B cell (primary cell): ENCODE results near the gene NR1H2. TPM values are rescaled to one million over a fixed set of nuclear protein-coding genes. Genes with fewer than 3 reads are reported as not detected.
A peak's percentile ranks its signal among the peaks of the same experiment; 100 is the strongest.

Experiments used
- ATAC-seq: fragments of 200-7000 bp; cut with Tn5 transposase; one replicate; pipeline ENCODE4 v1.10.0; 2021; ENCODE audit warnings: low read depth, mild to moderate bottlenecking, moderate number of reproducible peaks, moderate library complexity
- CTCF ChIA-PET: fragments of 350-600 bp; sonication (Branson Sonifier 250); formaldehyde crosslinking; loops from one replicate; lab custom pipeline; 2021; ENCODE audit warnings: antibody characterized with exemption, inconsistent platforms; lab: Charles Lee
- POLR2A ChIA-PET: fragments of 350-600 bp; sonication (Branson Sonifier 250); formaldehyde crosslinking; loops from one replicate; lab custom pipeline; 2021; ENCODE audit warnings: antibody characterized with exemption; lab: Charles Lee
- DNase-seq: peaks from one replicate; pipeline ENCODE4 v3.0.0; 2013
- H2AFZ ChIP-seq: 2 replicates; pipeline ENCODE4 v1.6.1; 2012; ENCODE audit warnings: mild to moderate bottlenecking, low read depth, low read length; ENCODE audit not compliant: insufficient read depth, poor library complexity, severe bottlenecking
- H3K27ac ChIP-seq, 2 donors: 1 replicate in 1 of 2; 2 replicates in 1 of 2; pipeline ENCODE4 v1.5.1; 2012 to 2013; ENCODE audit warnings: low read length in 2 of 2, mild to moderate bottlenecking in 2 of 2, moderate library complexity in 1 of 2
- H3K27me3 ChIP-seq, 4 experiments: fragments of 200-600 bp in 1 of 4; sonication (generic) in 1 of 4; replicated peaks in 1 of 4; 1 replicate in 2 of 4; 2 replicates in 2 of 4; pipeline versions ENCODE4 v1.6.1 to v1.7.0; 2013 to 2016; ENCODE audit warnings: low read length in 3 of 4, mild to moderate bottlenecking in 2 of 4, mixed read lengths in 1 of 4, moderate library complexity in 1 of 4; ENCODE audit not compliant: insufficient read depth in 4 of 4, control insufficient read depth in 3 of 4; ENCODE audit errors: control extremely low read depth in 1 of 4
- H3K36me3 ChIP-seq, 2 experiments: replicated peaks in 1 of 2; 1 replicate in 1 of 2; 2 replicates in 1 of 2; pipeline versions ENCODE4 v1.6.1 to v1.7.1; 2013; ENCODE audit warnings: low read length in 1 of 2; ENCODE audit not compliant: insufficient read depth in 2 of 2, control insufficient read depth in 1 of 2; ENCODE audit errors: control extremely low read depth in 1 of 2, extremely low read depth in 1 of 2
- H3K4me1 ChIP-seq, 2 donors: fragments of 200-600 bp in 1 of 2; sonication (generic) in 1 of 2; 1 replicate in 1 of 2; 2 replicates in 1 of 2; pipeline versions ENCODE4 v1.5.1 to v1.6.1; 2013 to 2017; ENCODE audit warnings: low read length in 2 of 2; ENCODE audit not compliant: control insufficient read depth in 2 of 2, insufficient read depth in 2 of 2
- H3K4me2 ChIP-seq: replicated peaks from 2 replicates; pipeline ENCODE3; 2012; ENCODE audit warnings: mild to moderate bottlenecking, low read depth, low read length; ENCODE audit not compliant: poor library complexity, severe bottlenecking
- H3K4me3 ChIP-seq, 5 experiments: fragments of 200-600 bp in 1 of 5; sonication (generic) in 1 of 5; 1 replicate in 3 of 5; 2 replicates in 2 of 5; pipeline versions ENCODE4 v1.5.1 to v1.7.0; 2011 to 2016; ENCODE audit warnings: low read length in 4 of 5, mild to moderate bottlenecking in 4 of 5, low read depth in 2 of 5, control low read depth in 1 of 5, moderate library complexity in 1 of 5; ENCODE audit not compliant: insufficient read depth in 1 of 5; ENCODE audit errors: control extremely low read depth in 1 of 5, extremely low read depth in 1 of 5
- H3K79me2 ChIP-seq: fragments of 200-600 bp; sonication (generic); one replicate; pipeline ENCODE4 v1.6.0; 2016; ENCODE audit warnings: low read length; ENCODE audit not compliant: control insufficient read depth, insufficient read depth
- H3K9ac ChIP-seq: fragments of 200-600 bp; sonication (generic); 2 replicates; pipeline ENCODE4 v1.6.1; 2017; ENCODE audit warnings: mild to moderate bottlenecking, low read length, moderate library complexity
- H3K9me3 ChIP-seq, 3 donors: one replicate each; pipeline versions ENCODE4 v1.6.1 to v1.7.1; 2013; ENCODE audit warnings: low read length in 2 of 3; ENCODE audit not compliant: control insufficient read depth in 2 of 3, insufficient read depth in 1 of 3; ENCODE audit errors: control extremely low read depth in 1 of 3
- H4K20me1 ChIP-seq: 2 replicates; pipeline ENCODE4 v1.6.0; 2012; ENCODE audit warnings: mild to moderate bottlenecking, low read length; ENCODE audit not compliant: insufficient read depth, control insufficient read depth, poor library complexity, severe bottlenecking
- H3K27ac Mint-ChIP-seq: one replicate; pipeline ENCODE4 v1.8.0; 2021; ENCODE audit warnings: mixed read lengths
- H3K27me3 Mint-ChIP-seq: one replicate; pipeline ENCODE4 v1.8.0; 2021; ENCODE audit warnings: mixed read lengths
- H3K4me1 Mint-ChIP-seq: one replicate; pipeline ENCODE4 v1.8.0; 2021; ENCODE audit warnings: mixed read lengths
- H3K4me3 Mint-ChIP-seq: one replicate; pipeline ENCODE4 v1.8.0; 2021; ENCODE audit warnings: mixed read lengths
- H3K9me3 Mint-ChIP-seq: one replicate; pipeline ENCODE4 v1.8.0; 2022; ENCODE audit warnings: mixed read lengths; ENCODE audit not compliant: insufficient read depth
- EZH2 ChIP-seq: IDR thresholded peaks from 2 replicates; pipeline ENCODE4 v1.6.1; 2012; ENCODE audit warnings: borderline replicate concordance, low read depth, mild to moderate bottlenecking, moderate library complexity, low read length; ENCODE audit not compliant: insufficient read depth, poor library complexity, severe bottlenecking
- WGBS: methylation state at CpG from one replicate; pipeline ENCODE4 v1.1.5; 2013; ENCODE audit warnings: missing lambda C conversion rate; ENCODE audit not compliant: insufficient coverage; 5-methylcytosine and 5-hydroxymethylcytosine counted together
- intact Hi-C: fragments of 100-400 bp; cut with micrococcal nuclease; formaldehyde crosslinking; loops from one replicate; pipeline ENCODE4 v1.10.0; 2022
- polyA plus RNA-seq: library from polyadenylated mRNA; depleted of rRNA; stranded (reverse); fragments of >200 nt; gene quantifications from 2 replicates; pipeline ENCODE4 v1.2.3, GENCODE V29; 2012
- total RNA-seq, 2 donors: library from RNA; stranded (reverse); fragments of 120-200 nt in 1 of 2; gene quantifications; 1 replicate in 1 of 2; 2 replicates in 1 of 2; pipeline versions ENCODE4 v1.2.3 to v1.2.4, GENCODE V29; 2013 to 2022
- TF ChIP-seq, protein P1 (sequence below): fragments of 200-600 bp; IDR thresholded peaks from one replicate; pipeline ENCODE4 v1.8.0; 2022; ENCODE audit warnings: antibody characterized with exemption, mild to moderate bottlenecking

The NR1H2 gene
- total and polyA plus RNA-seq, 2 donors (not counting 1 experiment from before 2014, with no cell fraction given), result 116 to 164 TPM

DNA sequence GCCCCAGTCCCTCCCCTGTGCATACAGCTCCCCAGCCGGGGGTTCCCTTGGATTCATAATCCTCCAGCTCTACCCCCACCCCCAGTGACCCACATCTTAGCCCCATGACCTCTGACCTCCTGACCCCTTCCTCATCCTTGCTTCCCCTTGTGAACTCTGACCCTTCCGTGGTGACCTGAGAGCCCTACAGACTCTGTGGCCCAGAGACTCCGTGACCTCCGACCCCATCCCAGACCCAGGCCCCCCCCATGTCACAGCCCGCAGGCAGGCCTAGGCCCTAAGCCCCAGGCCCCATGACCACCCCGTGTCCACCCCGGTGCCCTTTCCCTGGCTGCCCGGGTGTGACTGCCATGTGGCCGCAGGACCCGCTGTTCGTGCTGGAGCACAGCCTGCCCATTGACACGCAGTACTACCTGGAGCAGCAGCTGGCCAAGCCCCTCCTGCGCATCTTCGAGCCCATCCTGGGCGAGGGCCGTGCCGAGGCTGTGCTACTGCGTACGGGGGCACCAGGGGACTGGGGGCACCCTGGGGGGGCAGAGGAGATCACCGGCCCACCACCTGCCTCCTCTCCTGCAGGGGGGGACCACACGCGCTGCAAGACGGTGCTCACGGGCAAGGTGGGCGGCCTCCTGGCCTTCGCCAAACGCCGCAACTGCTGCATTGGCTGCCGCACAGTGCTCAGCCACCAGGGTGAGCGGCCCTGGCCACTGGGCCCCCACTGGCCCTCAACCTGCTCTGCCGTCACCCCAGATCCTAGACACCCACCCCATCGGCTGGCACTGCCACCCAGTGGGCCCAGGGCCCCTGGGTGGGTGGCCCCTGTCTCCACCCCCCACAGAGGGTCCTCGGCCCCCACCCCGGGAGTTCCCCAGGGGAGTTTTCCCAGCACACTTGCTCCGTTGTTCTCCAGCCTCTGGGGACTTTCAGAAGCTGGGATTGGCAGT lies 40.0 kb downstream of the NR1H2 start:
- Histone ChIP-seq H2AFZ (no peak overlapping the region), H3K27ac (peak overlapping the region; percentile 97 to 98)
- CTCF ChIA-PET, result interaction anchor here (1.3 to 7.3 kb wide), 9 partner anchors 31 to 75 kb away, joined by 3 to 36 read pairs (median 10); partner anchors contain the start of genes NR1H2 and POLD1

More for the DNA sequence above, 40.0 kb downstream of the NR1H2 start:
- Histone ChIP-seq H3K4me1 (peaks cover 37 to 60% of the 10 kb centered on the region in 2 donors), H3K36me3 (peaks cover 0 to 11% of the 10 kb centered on the region in 2 experiments), H3K27me3 (no peaks in the 10 kb centered on the region), H4K20me1 (peaks cover 23% of the 10 kb centered on the region), H3K4me2 (peak overlapping the region; percentile 97), H3K4me3 (peak overlapping the region in 4 of 5 experiments; percentile 4 to 52 (median 23)), H3K9me3 (no peaks in the 10 kb centered on the region), H3K79me2 (peaks cover 45% of the 10 kb centered on the region), H3K9ac (peak overlapping the region; percentile 37)
- no peak for TF ChIP-seq EZH2
- TF ChIP-seq, protein P1, sequence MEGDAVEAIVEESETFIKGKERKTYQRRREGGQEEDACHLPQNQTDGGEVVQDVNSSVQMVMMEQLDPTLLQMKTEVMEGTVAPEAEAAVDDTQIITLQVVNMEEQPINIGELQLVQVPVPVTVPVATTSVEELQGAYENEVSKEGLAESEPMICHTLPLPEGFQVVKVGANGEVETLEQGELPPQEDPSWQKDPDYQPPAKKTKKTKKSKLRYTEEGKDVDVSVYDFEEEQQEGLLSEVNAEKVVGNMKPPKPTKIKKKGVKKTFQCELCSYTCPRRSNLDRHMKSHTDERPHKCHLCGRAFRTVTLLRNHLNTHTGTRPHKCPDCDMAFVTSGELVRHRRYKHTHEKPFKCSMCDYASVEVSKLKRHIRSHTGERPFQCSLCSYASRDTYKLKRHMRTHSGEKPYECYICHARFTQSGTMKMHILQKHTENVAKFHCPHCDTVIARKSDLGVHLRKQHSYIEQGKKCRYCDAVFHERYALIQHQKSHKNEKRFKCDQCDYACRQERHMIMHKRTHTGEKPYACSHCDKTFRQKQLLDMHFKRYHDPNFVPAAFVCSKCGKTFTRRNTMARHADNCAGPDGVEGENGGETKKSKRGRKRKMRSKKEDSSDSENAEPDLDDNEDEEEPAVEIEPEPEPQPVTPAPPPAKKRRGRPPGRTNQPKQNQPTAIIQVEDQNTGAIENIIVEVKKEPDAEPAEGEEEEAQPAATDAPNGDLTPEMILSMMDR, result no peak
- H3K4me1 Mint-ChIP-seq, result peaks cover 48% of the 10 kb centered on the region
- peak overlapping the region; percentile 81 for H3K4me3 Mint-ChIP-seq
- H3K27ac Mint-ChIP-seq, result peak overlapping the region; percentile 98
- no peaks in the 10 kb centered on the region for H3K9me3 Mint-ChIP-seq
- ATAC-seq (no peak), DNase-seq (peak; percentile 71)
- no peaks in the 10 kb centered on the region for H3K27me3 Mint-ChIP-seq
- POLR2A ChIA-PET, result interaction anchor here (0.5 to 6.4 kb wide), 11 partner anchors 9 to 75 kb away, joined by 3 to 96 read pairs (median 7); partner anchors contain the start of genes MYBPC2, NR1H2 and POLD1
- WGBS, result 74% methylated on average over 32 of the region's 35 CpGs
- intact Hi-C loops, result loop anchor here (5.0 kb wide), 1 partner anchor 74 kb away; no protein-coding TSS in a partner anchor
